ENCODE measurements around the gene ZSWIM9. TPM values are rescaled to one million over a fixed set of nuclear protein-coding genes. Genes with fewer than 3 reads are reported as not detected.

ZSWIM9 gene
- total and polyA plus RNA-seq, 2 donors, result 0.61 to 2.7 TPM

DNA sequence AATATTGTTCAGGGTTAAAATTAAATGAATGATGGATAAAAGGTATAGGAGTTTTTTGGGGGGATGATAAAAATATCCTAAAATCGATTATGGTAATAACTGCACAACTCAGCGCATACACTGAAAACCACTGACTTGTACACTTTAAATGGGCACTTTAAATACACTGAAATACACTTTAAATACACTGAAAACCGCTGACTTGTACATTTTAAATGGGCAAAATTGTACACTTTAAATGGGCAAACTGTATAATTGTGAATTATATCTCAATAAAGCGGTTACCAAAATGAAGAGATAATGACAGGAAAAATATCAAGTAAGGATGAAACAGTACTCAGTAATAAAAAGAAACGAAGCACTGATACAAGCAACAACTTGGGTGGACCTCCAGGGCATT, 1.8 kb upstream of the ZSWIM9 start:
- Histone ChIP-seq H3K36me3 (ENCODE audit: control insufficient read depth in 2 of 2, insufficient read depth in 2 of 2, low read length in 1 of 2) (peaks cover 4 to 11% of the 10 kb centered on the region in 2 donors), H3K9me3 (ENCODE audit: control insufficient read depth in 2 of 2, insufficient read depth in 1 of 2, low read length in 1 of 2) (peaks cover 0 to 16% of the 10 kb centered on the region in 2 donors), H3K27ac (ENCODE audit: low read depth in 1 of 2, low read length in 1 of 2) (no peak overlapping the region), H3K27me3 (ENCODE audit: control insufficient read depth in 2 of 2, insufficient read depth in 1 of 2, low read length in 1 of 2) (no peaks in the 10 kb centered on the region), H3K4me3 (ENCODE audit: low read length in 2 of 2) (no peak overlapping the region), H3K4me1 (ENCODE audit: control insufficient read depth in 2 of 2, insufficient read depth in 2 of 2, low read length in 2 of 2) (peaks cover 4 to 12% of the 10 kb centered on the region in 2 donors)
- 97% methylated on average over 5 of the region's 5 CpGs for WGBS
- no peak for DNase-seq (ENCODE audit: low read depth in 6 of 9, low spot score in 9 of 9)

- Histone ChIP-seq H3K4me3 (ENCODE audit: low read length in 2 of 2) (peak overlapping the region; percentile 89 to 98), H3K27ac (ENCODE audit: low read depth in 1 of 2, low read length in 1 of 2) (peak overlapping the region; percentile 97 to 98), H3K4me1 (ENCODE audit: control insufficient read depth in 2 of 2, insufficient read depth in 2 of 2, low read length in 2 of 2) (peaks cover 4 to 12% of the 10 kb centered on the region in 2 donors), H3K27me3 (ENCODE audit: control insufficient read depth in 2 of 2, insufficient read depth in 1 of 2, low read length in 1 of 2) (no peaks in the 10 kb centered on the region), H3K9me3 (ENCODE audit: control insufficient read depth in 2 of 2, insufficient read depth in 1 of 2, low read length in 1 of 2) (peaks cover 0 to 16% of the 10 kb centered on the region in 2 donors), H3K36me3 (ENCODE audit: control insufficient read depth in 2 of 2, insufficient read depth in 2 of 2, low read length in 1 of 2) (peaks cover 9% of the 10 kb centered on the region in 2 donors)
- peak in 8 of 9 donors; percentile 5 to 75 (median 46) for DNase-seq (ENCODE audit: low read depth in 6 of 9, low spot score in 9 of 9)
- WGBS, result 3% methylated on average over 15 of the region's 15 CpGs
Observed at GRCh38 chr19:48169578-48169938, 922 bp upstream of the ZSWIM9 start.

- DNase-seq (ENCODE audit: low read depth in 6 of 9, low spot score in 9 of 9), result peak in 8 of 9 donors; percentile 43 to 85 (median 64)
- Histone ChIP-seq H3K27ac (ENCODE audit: low read depth in 1 of 2, low read length in 1 of 2) (peak overlapping the region; percentile 96 to 97), H3K4me1 (ENCODE audit: control insufficient read depth in 2 of 2, insufficient read depth in 2 of 2, low read length in 2 of 2) (peaks cover 4 to 12% of the 10 kb centered on the region in 2 donors), H3K9me3 (ENCODE audit: control insufficient read depth in 2 of 2, insufficient read depth in 1 of 2, low read length in 1 of 2) (peaks cover 0 to 16% of the 10 kb centered on the region in 2 donors), H3K36me3 (ENCODE audit: control insufficient read depth in 2 of 2, insufficient read depth in 2 of 2, low read length in 1 of 2) (peaks cover 11 to 12% of the 10 kb centered on the region in 2 donors), H3K4me3 (ENCODE audit: low read length in 2 of 2) (peak overlapping the region; percentile 89 to 98), H3K27me3 (ENCODE audit: control insufficient read depth in 2 of 2, insufficient read depth in 1 of 2, low read length in 1 of 2) (no peaks in the 10 kb centered on the region)
- WGBS, result 3% methylated on average over 21 of the region's 21 CpGs
Observed at GRCh38 chr19:48170817-48171347, 402 bp downstream of the ZSWIM9 start.

DNA sequence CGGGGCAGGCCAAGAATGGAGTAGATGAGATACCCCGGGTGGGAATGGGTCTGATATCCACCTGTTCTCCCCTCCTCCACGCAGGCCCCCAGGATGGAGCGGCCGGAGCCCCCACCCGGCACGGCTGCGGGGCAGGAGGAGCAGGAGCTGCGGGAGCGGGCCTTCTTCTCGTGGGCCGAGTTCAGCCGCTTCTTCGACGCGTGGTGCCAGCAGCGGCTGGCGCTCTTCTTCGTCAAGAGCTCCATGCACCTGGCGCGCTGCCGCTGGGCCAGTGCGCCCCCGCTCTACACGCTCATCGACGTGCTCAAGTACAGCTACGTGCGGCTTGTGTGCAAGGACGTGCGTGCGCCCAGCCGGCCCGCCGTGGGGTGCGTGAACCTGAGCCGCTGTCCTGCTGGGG, 1.2 kb downstream of the ZSWIM9 start:
- 97% methylated on average over 37 of the region's 37 CpGs for WGBS
- DNase-seq (ENCODE audit: low read depth in 6 of 9, low spot score in 9 of 9), result no peak
- H3K9me3 ChIP-seq (ENCODE audit: control insufficient read depth in 2 of 2, insufficient read depth in 1 of 2, low read length in 1 of 2), result peaks cover 0 to 16% of the 10 kb centered on the region in 2 donors
- no peaks in the 10 kb centered on the region for H3K27me3 ChIP-seq (ENCODE audit: control insufficient read depth in 2 of 2, insufficient read depth in 1 of 2, low read length in 1 of 2)
- H3K36me3 ChIP-seq (ENCODE audit: control insufficient read depth in 2 of 2, insufficient read depth in 2 of 2, low read length in 1 of 2), result peaks cover 11 to 12% of the 10 kb centered on the region in 2 donors
- peaks cover 4 to 12% of the 10 kb centered on the region in 2 donors for H3K4me1 ChIP-seq (ENCODE audit: control insufficient read depth in 2 of 2, insufficient read depth in 2 of 2, low read length in 2 of 2)
- no peak overlapping the region for H3K4me3 ChIP-seq (ENCODE audit: low read length in 2 of 2)
- no peak overlapping the region for H3K27ac ChIP-seq (ENCODE audit: low read depth in 1 of 2, low read length in 1 of 2)

DNA sequence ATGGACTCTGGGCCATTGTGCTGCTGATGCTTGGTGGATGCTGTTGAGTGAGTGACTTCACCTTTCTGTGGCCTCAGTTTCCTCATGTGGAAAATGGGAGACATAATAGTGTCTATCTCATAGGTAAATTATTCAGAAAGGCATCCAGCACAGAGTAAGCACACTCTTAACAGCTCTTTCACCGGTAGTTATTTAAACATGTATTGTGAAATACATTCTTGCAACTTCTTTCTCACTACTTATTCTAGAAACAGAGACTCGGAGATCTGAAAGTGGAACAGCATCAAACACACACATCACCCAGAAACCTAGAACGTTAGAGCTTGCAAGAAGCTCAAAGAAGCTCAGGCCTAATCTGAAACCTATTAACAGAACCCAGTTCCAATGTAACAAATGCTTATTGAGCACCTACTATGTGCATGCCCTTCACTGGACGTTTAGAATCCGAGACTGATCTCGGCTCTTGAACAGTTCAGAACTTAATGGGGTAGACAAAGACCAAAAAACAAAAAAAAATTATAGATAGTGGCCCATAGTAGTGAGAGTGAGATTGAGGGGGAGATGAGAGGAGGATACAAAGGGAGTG, 4.1 kb downstream of the ZSWIM9 start:
- no peaks in the 10 kb centered on the region for H3K27me3 ChIP-seq (ENCODE audit: control insufficient read depth in 2 of 2, insufficient read depth in 1 of 2, low read length in 1 of 2)

DNA sequence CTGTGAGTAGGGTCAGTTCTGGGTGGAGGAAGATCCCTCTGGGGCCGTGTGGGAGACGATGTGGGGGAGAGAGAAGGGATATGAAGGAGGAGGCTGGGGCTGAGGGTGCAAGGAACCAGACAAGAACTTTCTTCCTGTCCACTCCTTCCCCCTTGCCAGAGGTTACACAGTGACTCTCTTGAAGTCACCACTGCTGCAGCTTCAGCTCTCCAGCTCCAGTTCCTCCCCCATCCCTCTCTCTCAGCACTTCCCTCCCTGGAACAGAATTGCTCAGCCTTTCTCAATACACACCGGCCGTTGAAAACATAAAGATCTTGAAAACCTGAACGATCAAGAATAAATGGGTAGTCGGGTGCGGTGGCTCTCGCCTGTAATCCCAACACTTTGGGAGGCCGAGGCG, 5.1 kb downstream of the ZSWIM9 start:
- no peak for DNase-seq (ENCODE audit: low read depth in 6 of 9, low spot score in 9 of 9)
- peaks cover 0 to 16% of the 10 kb centered on the region in 2 donors for H3K9me3 ChIP-seq (ENCODE audit: control insufficient read depth in 2 of 2, insufficient read depth in 1 of 2, low read length in 1 of 2)
- whole genome bisulfite sequencing, result 97% methylated on average over 10 of the region's 10 CpGs
- H3K4me1 ChIP-seq (ENCODE audit: control insufficient read depth in 2 of 2, insufficient read depth in 2 of 2, low read length in 2 of 2), result peaks cover 4 to 10% of the 10 kb centered on the region in 2 donors
- H3K4me3 ChIP-seq (ENCODE audit: low read length in 2 of 2), result no peak overlapping the region
- no peaks in the 10 kb centered on the region for H3K27me3 ChIP-seq (ENCODE audit: control insufficient read depth in 2 of 2, insufficient read depth in 1 of 2, low read length in 1 of 2)
- peaks cover 11 to 12% of the 10 kb centered on the region in 2 donors for H3K36me3 ChIP-seq (ENCODE audit: control insufficient read depth in 2 of 2, insufficient read depth in 2 of 2, low read length in 1 of 2)
- H3K27ac ChIP-seq (ENCODE audit: low read depth in 1 of 2, low read length in 1 of 2), result no peak overlapping the region

More for the DNA sequence above, 4.1 kb downstream of the ZSWIM9 start:
- H3K4me1 ChIP-seq (ENCODE audit: control insufficient read depth in 2 of 2, insufficient read depth in 2 of 2, low read length in 2 of 2), result peaks cover 4 to 10% of the 10 kb centered on the region in 2 donors
- peaks cover 0 to 16% of the 10 kb centered on the region in 2 donors for H3K9me3 ChIP-seq (ENCODE audit: control insufficient read depth in 2 of 2, insufficient read depth in 1 of 2, low read length in 1 of 2)
- no peak for DNase-seq (ENCODE audit: low read depth in 6 of 9, low spot score in 9 of 9)
- no peak overlapping the region for H3K4me3 ChIP-seq (ENCODE audit: low read length in 2 of 2)
- WGBS, result 96% methylated on average over 6 of the region's 6 CpGs
- peaks cover 11 to 12% of the 10 kb centered on the region in 2 donors for H3K36me3 ChIP-seq (ENCODE audit: control insufficient read depth in 2 of 2, insufficient read depth in 2 of 2, low read length in 1 of 2)
- no peak overlapping the region for H3K27ac ChIP-seq (ENCODE audit: low read depth in 1 of 2, low read length in 1 of 2)

DNA sequence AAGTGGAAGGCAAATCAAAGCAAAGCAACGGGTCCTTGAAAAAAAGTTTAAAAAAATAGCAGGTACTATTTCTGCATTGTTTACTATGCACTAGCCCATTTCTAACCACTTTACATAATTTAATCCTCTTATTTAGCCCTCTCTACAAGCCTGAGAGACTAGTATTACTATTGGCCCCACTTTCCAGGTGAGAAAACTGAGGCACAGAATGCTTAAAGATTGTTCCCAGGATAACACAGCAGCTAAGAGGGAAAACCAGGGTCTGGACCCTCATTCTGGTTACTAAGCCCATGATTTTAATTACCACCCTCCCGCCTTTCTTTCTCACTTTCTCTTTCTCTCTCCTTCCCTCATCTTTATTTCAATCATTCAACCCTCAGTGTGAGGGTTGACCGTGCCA, 5.7 kb downstream of the ZSWIM9 start:
- Histone ChIP-seq H3K36me3 (ENCODE audit: control insufficient read depth in 2 of 2, insufficient read depth in 2 of 2, low read length in 1 of 2) (peaks cover 11 to 12% of the 10 kb centered on the region in 2 donors), H3K27me3 (ENCODE audit: control insufficient read depth in 2 of 2, insufficient read depth in 1 of 2, low read length in 1 of 2) (no peaks in the 10 kb centered on the region), H3K4me3 (ENCODE audit: low read length in 2 of 2) (no peak overlapping the region), H3K4me1 (ENCODE audit: control insufficient read depth in 2 of 2, insufficient read depth in 2 of 2, low read length in 2 of 2) (peaks cover under 1 to 4% of the 10 kb centered on the region in 2 donors), H3K27ac (ENCODE audit: low read depth in 1 of 2, low read length in 1 of 2) (no peak overlapping the region), H3K9me3 (ENCODE audit: control insufficient read depth in 2 of 2, insufficient read depth in 1 of 2, low read length in 1 of 2) (peaks cover 0 to 14% of the 10 kb centered on the region in 2 donors)
- DNase-seq (ENCODE audit: low read depth in 6 of 9, low spot score in 9 of 9), result no peak
- WGBS, result 99% methylated on average over 3 of the region's 3 CpGs

DNA sequence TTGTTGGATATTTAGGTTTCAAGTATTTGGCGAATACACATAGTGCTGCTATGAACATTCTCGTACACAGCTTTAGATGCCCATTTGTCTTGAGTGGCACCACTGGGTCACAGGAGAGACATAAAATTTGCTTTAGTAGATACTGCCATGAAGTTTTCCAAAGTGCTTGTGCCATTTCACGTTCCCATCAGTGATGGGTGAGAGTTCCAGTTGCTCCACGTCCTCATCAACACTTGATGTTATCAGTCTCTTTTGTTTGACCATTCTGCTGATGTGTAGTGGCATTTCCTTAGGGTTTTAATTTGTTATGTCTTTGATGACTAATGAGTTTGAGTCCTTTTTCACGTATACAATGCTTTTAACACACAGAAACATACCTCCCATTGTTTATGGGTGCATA, 11.0 kb downstream of the ZSWIM9 start:
- Histone ChIP-seq H3K4me3 (ENCODE audit: low read length in 2 of 2) (no peak overlapping the region), H3K4me1 (ENCODE audit: control insufficient read depth in 2 of 2, insufficient read depth in 2 of 2, low read length in 2 of 2) (no peaks in the 10 kb centered on the region), H3K9me3 (ENCODE audit: control insufficient read depth in 2 of 2, insufficient read depth in 1 of 2, low read length in 1 of 2) (peaks cover 3 to 12% of the 10 kb centered on the region in 2 donors), H3K36me3 (ENCODE audit: control insufficient read depth in 2 of 2, insufficient read depth in 2 of 2, low read length in 1 of 2) (peaks cover 5 to 8% of the 10 kb centered on the region in 2 donors), H3K27ac (ENCODE audit: low read depth in 1 of 2, low read length in 1 of 2) (no peak overlapping the region), H3K27me3 (ENCODE audit: control insufficient read depth in 2 of 2, insufficient read depth in 1 of 2, low read length in 1 of 2) (no peaks in the 10 kb centered on the region)
- WGBS, result over 99% methylated on average over 5 of the region's 5 CpGs
- no peak for DNase-seq (ENCODE audit: low read depth in 6 of 9, low spot score in 9 of 9)

GRCh38 chr19:48182434-48182833, 12.0 kb downstream of the ZSWIM9 start:
- no peak overlapping the region for H3K27ac ChIP-seq (ENCODE audit: low read depth in 1 of 2, low read length in 1 of 2)
- no peak for DNase-seq (ENCODE audit: low read depth in 6 of 9, low spot score in 9 of 9)
- no peaks in the 10 kb centered on the region for H3K4me1 ChIP-seq (ENCODE audit: control insufficient read depth in 2 of 2, insufficient read depth in 2 of 2, low read length in 2 of 2)
- H3K27me3 ChIP-seq (ENCODE audit: control insufficient read depth in 2 of 2, insufficient read depth in 1 of 2, low read length in 1 of 2), result no peaks in the 10 kb centered on the region
- 97% methylated on average over 38 of the region's 38 CpGs for WGBS
- H3K4me3 ChIP-seq (ENCODE audit: low read length in 2 of 2), result no peak overlapping the region
- peaks cover 5 to 8% of the 10 kb centered on the region in 2 donors for H3K36me3 ChIP-seq (ENCODE audit: control insufficient read depth in 2 of 2, insufficient read depth in 2 of 2, low read length in 1 of 2)
- peaks cover 3 to 12% of the 10 kb centered on the region in 2 donors for H3K9me3 ChIP-seq (ENCODE audit: control insufficient read depth in 2 of 2, insufficient read depth in 1 of 2, low read length in 1 of 2)
